D341Med (cell line): Measurements from ENCODE around the gene CADPS2.

ENCODE experiments used
- DNase-seq: peaks from one replicate; pipeline ENCODE4 v3.0.0; 2012; ENCODE audit warnings: low spot score

CADPS2 gene

DNA sequence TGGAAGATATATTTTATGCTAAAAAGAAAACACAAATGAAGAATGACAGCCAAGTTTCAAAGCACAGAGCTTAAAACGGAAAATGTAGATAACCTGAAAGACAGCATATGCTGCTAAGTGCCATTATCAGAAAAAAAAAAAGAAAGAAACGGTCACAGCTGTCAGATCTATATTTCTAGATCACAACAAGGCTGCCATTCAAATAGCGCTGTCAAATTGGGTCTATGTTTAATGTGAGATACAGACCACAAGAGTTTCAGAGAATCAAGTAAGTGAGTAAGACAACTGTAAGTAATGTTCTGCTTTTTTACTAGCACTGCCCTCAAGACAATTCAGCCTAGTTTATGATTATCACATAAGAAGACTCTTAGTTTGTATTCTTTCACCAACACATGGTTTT lies 117.4 kb downstream of the CADPS2 start:
- DNase-seq = no peak

DNA sequence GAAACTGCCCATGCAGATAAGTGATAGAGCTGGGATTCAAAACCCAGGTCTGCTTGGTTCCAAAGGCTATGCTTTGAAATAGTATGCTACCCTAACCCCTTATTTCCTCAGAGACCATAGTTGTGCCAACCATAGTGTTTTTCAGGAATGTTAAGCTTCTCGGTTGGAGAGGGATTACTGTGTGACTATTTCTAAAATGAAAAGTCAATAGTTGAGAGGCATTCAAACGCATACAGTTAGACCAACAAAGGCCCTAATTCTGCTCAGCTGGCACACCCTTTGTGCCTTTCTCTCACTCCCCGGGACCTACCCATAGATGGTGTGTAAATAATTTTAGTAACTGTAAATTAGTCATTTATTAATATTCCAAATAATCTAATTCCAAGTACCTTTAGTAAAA lies 118.9 kb downstream of the CADPS2 start:
- DNase-seq = no peak

DNA sequence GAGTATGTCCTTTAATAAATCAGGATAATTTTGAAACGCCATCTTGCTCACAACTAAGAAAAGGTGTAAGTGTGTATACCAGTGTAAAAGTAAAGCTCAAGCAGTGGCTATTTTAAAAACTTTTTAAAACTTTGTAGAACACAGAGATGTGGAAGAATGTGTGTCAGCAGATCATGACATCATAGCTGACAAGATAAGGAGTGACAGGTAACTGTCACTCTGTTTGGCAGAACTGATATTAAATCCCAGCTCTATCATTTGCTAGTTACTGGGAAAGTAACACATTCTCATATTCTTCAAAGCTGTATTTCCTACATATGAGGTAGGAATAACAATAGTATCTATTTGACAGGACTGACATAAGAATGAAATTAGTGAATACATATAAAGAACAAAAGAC lies 119.7 kb downstream of the CADPS2 start:
- DNase-seq = no peak

DNA sequence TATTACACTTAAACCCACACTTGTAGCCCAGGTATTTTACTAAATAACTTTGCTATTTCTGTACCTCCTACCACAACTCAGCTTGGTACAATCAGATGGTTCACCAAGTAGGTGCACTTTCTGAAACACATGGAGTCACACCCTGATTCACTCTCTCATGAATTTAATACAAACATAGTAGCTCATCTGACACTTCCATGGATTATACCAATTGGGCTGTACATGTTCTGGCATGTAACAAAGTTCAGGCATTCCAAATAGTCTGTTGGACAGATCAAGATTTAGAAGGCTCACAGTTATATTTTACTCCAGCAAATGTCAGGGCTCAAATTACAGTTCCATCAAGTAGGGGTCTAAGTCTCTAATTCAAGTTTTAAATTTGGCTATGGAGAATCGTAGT lies 121.4 kb downstream of the CADPS2 start:
- no peak for DNase-seq

DNA sequence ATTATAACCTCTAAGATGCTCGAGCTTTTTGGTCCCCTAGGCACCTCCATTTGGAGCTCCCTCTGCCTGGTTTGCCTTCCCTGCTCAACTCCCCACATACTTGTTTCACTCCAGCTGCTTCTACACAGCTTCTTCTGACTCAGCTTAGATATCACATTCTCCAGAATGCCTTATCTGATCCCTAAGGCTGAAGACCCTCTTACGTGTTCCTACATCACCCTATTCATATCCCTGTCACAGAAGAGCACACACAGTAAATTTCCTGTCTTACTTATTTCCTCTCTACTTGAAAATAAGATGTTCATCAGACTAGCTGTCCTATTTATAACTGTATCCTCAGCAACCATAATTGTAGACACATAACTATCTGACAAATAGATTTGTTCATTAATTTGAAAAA lies 122.2 kb downstream of the CADPS2 start:
- DNase-seq = no peak

DNA sequence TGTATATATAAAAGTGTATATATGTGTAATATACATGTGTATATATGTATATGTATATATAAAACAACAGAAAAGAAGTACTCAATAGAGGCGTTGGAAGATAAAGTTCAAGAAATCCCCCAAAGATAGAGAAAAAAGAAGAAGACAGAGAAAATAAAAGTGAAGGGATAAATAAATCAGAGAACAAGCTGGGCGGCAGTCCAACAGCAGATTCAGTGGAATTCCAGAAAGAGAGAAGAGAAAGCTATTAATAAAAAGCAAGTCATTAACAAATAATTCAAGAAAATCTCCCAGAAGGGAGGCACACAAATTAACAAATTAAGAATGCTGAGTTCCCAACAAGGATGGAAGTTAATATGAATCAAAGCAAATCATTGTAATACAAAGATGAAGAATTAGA lies 124.2 kb downstream of the CADPS2 start:
- no peak for DNase-seq

DNA sequence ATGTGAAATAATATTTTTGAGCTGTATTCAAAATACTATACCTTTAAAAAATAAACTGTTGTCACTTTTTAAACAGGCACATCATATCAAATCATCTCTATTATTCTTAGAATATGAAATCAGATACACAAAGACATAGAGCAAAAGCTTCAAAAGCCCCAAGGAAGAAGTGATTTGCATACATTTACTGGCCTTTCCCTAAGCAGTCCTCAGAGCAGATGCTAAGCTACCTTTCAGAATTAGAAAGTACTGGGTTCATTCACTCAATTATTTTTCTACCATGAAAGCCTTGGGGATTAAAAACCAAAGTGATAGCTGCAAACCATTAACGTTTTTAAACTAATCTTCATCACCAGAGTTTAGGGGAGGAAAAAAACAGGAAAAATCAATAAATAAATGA lies 127.8 kb downstream of the CADPS2 start:
- DNase-seq = no peak

DNA sequence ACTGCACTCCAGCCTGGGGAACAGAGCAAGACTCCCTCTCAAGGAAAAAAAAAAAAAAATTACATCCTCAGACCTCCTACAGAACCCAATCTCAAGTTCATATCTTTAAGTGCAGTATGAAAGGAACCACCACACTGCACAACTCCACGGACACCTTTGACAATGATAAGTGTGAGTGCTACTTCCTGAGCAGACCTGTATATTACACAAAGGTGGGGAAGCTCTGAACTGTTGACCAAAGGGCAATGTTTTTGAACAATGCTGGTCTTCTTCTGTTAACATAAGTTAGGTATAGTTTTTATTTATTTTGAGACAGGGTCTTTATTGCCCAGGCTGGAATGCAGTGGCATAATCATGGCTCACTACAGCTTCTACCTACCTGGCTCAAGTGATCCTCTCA lies 129.4 kb downstream of the CADPS2 start:
- no peak for DNase-seq

DNA sequence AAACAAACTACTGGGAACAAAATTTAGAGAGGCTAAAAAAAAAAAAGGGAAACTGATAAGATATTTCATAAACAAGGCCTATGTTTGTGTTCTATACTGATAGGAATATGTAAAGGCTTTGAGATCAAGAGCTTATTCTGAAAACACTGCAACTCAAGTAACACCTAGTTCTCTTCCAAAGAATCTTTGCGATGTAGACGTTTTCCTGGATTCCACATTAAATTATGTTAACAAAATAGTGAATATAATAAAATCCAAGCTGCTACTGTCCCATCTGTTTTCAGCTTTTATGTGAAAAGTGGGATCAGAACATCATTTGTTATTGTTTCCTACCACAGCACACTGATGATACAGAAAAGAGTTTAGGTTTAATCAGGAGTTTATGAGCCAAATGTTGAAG lies 130.6 kb downstream of the CADPS2 start:
- DNase-seq = no peak

DNA sequence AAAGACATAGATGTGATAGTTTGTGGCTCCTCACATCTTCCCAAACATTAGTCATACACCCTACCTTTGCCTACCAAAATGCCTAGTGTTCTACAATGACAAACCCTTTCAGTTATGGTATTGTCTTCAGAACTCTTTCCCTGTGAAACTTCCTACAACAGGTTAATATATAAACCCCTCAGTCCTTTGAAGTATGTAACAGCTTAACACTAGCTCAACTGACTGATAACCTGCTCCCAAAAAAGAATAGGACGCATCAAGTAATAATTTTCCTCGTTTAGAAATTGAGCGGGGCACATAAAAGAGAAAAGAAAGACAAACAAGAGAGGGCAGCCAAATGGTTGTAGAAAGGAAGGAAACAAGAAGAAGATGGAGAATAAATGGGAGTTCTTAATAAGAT lies 133.7 kb downstream of the CADPS2 start:
- DNase-seq = no peak

DNA sequence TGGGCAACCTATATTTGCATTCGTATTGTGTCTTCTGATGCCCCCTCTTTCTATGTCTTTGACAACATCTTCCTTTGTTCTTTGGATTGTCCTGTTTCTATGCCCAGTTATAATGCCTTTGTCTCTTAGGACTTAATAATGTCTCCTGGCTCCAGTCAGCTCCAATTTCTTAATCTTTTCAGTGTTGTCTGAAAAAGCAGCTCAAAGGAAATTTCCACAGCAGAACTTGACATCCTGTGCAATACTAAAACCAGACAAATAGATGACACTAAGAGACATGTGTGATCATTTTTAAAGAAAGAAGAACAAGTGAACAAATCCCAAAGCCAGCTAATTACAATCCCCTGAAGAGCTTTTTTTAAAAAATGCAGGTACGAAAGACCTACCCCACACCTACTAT lies 135.9 kb downstream of the CADPS2 start:
- DNase-seq = no peak

DNA sequence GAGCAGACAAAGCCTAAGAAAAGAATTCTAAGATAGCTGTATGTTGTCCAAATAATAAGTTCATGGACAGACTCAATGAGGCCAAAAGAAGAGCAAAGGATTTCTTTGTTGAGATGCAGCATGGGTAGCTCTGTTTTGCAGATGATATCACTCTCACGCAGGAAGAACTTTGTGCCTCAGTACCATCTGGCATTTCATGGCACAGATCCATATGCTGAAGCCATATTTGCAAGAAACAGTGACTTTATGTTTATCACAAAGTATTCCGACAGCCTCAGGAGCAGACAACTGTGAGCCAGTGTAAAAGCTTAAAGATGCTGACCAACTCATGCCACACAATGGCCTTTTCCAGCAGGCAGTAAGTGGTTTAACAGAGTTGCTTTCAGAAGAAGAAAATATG lies 138.1 kb downstream of the CADPS2 start:
- DNase-seq = no peak

DNA sequence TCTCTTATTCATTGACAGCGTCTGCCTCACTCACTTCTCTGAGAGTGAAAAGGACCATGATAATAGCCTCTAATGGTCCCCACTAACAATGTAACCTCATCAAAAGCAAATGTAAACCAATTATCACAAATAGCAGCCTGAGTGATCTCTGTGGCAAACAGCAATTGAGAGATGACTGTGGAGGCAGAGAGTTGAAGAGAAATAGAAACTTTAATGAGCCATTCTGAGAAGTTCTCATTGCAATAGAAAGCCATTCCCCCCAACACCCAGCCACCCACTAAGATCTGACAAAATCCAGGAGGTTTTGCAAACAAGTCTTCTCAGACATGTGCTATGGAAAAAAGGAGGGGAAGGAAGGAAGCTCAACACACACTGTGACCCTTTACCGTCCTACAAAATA lies 139.3 kb downstream of the CADPS2 start:
- no peak for DNase-seq

DNA sequence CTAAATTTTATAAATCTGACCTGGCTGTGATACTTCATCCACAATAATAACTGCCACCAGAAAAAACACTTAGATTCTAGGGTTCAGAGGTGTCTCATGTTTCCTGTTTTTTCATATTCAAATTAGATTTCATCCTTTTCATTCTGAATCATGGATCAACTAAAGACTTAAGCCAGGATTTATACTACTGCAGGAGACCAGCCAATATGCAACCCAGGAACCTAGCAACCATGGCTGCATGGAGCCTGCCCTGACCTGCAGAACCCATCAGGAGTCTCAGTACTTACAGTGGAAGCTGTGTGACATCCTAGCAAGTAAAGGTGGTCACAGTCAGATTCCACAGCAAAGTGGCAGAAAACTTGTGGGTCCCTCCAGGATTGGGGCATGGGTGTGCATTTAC lies 143.0 kb downstream of the CADPS2 start:
- DNase-seq = no peak

DNA sequence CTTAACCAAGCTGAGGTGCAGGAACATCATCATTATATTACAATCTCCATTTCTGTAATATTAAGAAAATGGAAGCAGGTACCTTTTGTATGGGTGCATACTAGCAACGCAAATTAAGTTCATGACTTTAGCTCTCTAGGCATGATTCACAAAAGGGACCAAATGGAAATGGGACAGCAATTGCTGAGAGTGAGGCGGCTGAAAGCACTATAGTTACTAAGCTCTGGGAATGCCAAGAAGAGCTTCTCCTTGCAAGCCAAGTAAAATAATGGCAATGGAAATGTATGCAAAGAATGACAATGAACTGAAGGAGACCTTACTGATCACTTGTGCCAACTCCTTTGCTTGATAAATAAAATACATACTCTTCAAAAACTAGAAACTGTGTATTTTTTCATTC lies 147.3 kb downstream of the CADPS2 start:
- no peak for DNase-seq

DNA sequence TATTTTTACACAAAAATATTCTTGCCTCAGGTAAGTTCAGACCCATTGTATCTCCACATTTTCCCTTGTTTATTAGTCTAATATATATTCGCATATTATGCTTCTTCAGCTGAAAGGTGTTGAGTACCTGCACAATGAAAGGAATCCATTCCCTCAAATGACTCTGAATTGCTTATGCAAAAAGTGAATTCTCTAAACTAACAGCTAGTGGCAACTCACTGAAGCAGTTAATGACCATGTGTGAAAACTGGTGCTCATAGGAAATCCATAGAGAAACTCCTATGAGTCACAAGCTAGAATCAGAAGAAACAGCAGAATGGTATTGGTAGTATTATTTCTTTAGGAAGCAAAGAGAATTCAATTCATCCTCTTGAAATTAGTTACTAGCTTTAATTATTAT lies 150.1 kb downstream of the CADPS2 start:
- no peak for DNase-seq

DNA sequence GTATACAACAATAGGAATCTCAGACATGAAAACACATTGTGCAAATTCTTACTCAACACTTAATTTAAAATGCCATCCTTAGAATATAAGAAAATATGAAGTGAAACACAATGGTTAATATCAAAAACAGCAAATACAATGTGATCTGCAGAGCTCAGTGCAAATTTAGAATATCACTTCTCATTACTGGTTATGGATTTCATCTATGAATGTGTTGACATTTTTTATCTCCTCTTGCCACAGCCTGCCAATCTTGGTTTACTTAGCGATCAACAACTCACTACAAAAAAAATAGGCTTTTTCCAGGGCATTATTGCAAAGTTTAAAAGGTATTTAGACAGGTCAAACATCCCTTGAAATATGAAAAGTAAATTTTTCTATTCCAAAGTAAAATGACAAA lies 158.5 kb downstream of the CADPS2 start:
- DNase-seq = no peak

DNA sequence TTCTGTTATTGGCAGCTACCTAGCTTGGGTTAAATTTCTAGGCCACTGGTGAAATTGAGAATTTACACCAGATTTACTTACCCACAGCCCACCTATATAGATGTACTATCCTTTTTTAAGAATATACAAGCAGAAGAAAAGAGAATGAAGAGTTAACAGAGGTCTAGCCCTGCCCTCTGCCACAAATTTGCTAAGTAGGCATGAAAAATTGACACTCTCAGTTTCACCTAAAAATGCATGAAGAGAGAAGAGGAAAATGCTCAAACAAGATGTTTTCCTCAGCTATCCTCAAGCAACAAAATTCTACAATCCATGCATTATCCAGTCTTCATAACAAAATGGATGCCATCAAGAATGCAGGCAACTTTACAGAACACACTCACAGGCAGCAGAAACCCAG lies 158.9 kb downstream of the CADPS2 start:
- no peak for DNase-seq

DNA sequence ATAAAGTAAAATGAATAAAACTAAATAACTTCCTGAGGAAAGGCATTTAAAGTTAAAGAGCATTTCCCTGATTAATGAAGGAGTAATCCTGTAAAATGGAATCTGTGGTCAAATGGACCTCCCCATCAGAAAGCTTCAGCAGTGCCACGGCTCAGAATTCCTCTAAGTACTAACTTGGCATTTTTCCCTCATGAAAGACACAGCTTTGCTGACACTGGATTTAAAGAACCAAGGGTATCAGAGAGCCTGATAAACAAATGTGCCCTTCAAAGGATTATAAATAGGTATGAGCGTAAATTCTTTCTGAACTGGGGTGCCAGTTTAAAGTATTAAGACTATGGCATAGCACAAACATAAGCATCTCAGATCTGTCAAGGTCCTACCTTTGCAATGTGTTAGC lies 159.4 kb downstream of the CADPS2 start:
- no peak for DNase-seq

DNA sequence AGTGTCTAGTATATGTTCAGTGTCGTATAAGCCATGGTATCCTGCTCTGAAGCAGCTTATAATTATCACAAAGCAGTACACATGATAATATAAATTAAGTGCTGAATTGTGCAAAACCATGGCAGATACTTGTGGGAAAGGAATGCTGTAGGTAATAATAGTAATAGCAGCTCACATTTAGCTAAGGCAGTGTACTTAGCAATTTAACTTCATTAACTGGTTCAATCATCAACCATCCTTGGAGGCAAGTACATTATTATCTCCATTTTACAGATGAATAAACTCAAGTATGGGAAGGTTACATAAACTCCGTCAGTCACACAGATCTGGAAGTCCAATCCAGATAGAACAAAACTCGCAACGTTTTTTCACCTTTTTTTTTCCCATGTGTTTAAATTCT lies 161.9 kb downstream of the CADPS2 start:
- no peak for DNase-seq

DNA sequence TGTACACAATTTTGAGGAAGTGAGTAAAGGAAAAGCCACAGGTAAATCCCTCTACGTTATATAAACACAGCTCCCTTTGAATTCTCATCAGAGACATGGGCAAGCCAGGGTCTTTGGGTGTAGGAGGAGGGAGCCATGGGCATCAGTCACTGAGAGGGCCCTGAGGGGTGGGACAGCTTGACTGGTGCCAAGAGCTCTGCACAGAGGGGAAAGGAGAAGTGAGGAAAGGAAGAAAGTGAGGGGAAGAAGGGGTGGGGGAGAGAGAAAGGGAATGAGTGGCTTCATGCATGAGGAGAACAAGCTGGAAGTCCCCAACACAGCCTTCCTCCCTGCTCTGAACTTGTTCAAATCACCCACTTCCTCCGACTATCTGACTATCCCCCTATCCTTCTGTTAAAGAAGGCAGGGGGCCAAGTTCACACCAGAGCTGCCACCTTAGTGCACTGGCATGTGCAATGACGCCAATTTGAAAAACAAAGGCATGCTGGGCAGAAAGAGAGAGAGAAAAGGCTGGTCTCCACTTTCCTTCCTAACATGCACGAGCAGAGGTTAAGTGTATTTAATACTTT lies 167.2 kb downstream of the CADPS2 start:
- DNase-seq = no peak

DNA sequence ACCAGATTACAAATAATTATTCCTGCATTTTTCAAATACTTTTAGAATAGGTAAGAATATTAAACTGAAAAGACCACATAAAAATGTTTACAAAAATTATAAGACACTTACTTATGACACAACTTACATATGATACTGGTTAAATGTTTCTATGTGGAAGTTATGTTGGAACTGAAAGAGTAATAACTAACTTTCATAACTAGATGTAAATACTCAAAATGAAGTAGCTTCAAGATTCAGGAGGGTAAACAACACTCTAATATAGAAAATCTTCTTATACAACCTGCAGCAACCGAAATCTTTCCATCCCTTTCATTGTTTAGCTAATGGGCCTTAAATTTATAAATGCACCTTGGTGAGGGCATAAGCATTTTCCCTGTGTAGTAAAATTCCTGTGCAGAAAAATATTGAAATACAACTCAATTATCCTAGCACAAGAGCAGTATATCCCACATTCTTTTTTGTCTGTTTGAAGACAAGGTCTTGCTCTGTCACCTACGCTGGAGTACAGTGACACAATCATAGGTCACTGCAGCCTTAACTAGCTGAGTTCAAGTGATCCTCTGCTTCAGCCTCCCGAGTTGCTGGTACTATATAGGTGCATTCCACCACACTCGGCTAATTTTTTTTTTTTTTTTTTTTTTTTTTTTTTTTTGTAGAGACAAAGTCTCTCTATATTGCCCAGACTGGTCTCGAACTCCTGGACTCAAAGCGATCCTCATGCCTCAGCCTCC lies 168.7 kb downstream of the CADPS2 start:
- no peak for DNase-seq

DNA sequence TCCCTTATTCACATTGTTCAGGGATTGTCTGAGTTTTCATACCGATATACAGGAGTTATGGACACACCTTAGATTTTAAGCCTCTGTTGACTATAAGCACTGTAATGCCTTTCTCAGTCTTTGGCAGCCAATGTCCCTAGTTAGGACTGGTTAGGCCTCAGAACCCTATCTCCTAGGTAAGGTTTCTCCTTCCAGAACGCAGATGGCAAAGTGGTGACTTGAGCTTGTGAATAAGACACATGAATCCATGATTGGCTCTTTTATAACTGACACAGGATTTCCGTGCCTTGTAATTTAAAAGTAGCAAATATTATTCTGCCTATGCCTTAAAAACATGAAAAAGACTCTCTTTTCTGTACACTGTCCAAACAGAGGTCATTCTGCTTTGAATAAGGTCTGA lies 171.1 kb downstream of the CADPS2 start:
- no peak for DNase-seq

DNA sequence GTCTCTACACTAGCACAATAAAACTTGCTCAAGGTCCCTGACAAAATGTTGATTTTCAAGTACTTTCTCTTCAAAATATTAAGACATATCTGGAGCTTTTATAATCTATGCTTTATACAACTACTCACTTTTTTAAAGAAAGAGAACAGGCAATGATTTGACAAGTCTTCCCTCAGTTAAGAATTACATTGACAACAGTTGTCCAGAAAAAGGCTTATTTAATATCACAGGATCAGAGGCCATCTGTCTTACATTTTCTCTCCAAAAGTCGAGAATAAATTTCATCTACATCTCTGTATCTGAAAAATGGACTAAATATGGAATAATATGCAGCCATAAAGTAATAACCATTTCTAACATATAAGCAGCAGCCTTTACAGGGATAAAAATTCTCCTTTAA lies 175.3 kb downstream of the CADPS2 start:
- DNase-seq = no peak
